Cardiac muscle cell (in vitro differentiated cells and primary cell): ENCODE measurements around the gene AGAP3. TPM values are rescaled to one million over a fixed set of nuclear protein-coding genes. Genes with fewer than 3 reads are reported as not detected.
A peak's percentile ranks its signal among the peaks of the same experiment; 100 is the strongest.

Source experiments
- DNase-seq, 2 donors: peaks; one replicate each; pipeline versions ENCODE4 v3.0.0 to v3.0.0-alpha.2; 2010 to 2017; ENCODE audit warnings: low read depth in 1 of 2, low spot score in 1 of 2
- H3K27ac ChIP-seq: fragments of 200-600 bp; sonication (generic); 2 replicates; pipeline ENCODE4 v1.5.1; 2016
- H3K27me3 ChIP-seq: fragments of 200-600 bp; sonication (generic); 2 replicates; pipeline ENCODE4 v1.6.0; 2016; ENCODE audit warnings: control low read depth
- H3K36me3 ChIP-seq: fragments of 200-600 bp; sonication (generic); 2 replicates; pipeline ENCODE4 v1.5.1; 2016; ENCODE audit warnings: control low read depth
- H3K4me1 ChIP-seq: fragments of 200-600 bp; sonication (generic); 2 replicates; pipeline ENCODE4 v1.8.1; 2017; ENCODE audit warnings: low read depth, mild to moderate bottlenecking, mixed run types
- H3K4me3 ChIP-seq: fragments of 200-600 bp; sonication (generic); 2 replicates; pipeline ENCODE4 v1.5.1; 2016; ENCODE audit warnings: mild to moderate bottlenecking
- H3K9me3 ChIP-seq: fragments of 200-600 bp; sonication (generic); 2 replicates; pipeline ENCODE4 v1.5.1; 2017; ENCODE audit warnings: low read depth, mild to moderate bottlenecking, control low read depth
- CTCF ChIP-seq: IDR thresholded peaks from 2 replicates; pipeline ENCODE4 v1.5.1; 2012; ENCODE audit warnings: low read depth, mild to moderate bottlenecking, low read length
- polyA plus RNA-seq: library from polyadenylated mRNA; unstranded; fragments of >200 nt; fragmentation: Nextera tagmentation; extraction: Ambion mirVana; gene quantifications from 2 replicates; pipeline ENCODE4 v1.2.1, GENCODE V29; 2016
- total RNA-seq: library from RNA; depleted of rRNA; stranded (reverse); fragments of >200 nt; gene quantifications from 2 replicates; pipeline ENCODE4 v1.2.3, GENCODE V29; 2016

AGAP3 gene
- total and polyA plus RNA-seq, 2 experiments from 2014 or later: 106 to 115 TPM

- peaks cover 22% of the 10 kb centered on the region for H3K4me1 ChIP-seq
- no peak for DNase-seq
- H3K36me3 ChIP-seq: no peaks in the 10 kb centered on the region
- no peak overlapping the region for H3K27ac ChIP-seq
- H3K27me3 ChIP-seq: no peaks in the 10 kb centered on the region
- H3K4me3 ChIP-seq: no peak overlapping the region
- TF ChIP-seq CTCF: no peak
- no peaks in the 10 kb centered on the region for H3K9me3 ChIP-seq
Measured at GRCh38 chr7:151089893-151090730, 3.8 kb downstream of the AGAP3 start.

- H3K36me3 ChIP-seq: no peaks in the 10 kb centered on the region
- DNase-seq: no peak
- no peaks in the 10 kb centered on the region for H3K9me3 ChIP-seq
- H3K4me3 ChIP-seq: no peak overlapping the region
- no peak overlapping the region for H3K27ac ChIP-seq
- TF ChIP-seq CTCF: no peak
- H3K4me1 ChIP-seq: peaks cover 19% of the 10 kb centered on the region
- no peaks in the 10 kb centered on the region for H3K27me3 ChIP-seq
Measured at GRCh38 chr7:151091003-151091402, 4.7 kb downstream of the AGAP3 start.

DNA sequence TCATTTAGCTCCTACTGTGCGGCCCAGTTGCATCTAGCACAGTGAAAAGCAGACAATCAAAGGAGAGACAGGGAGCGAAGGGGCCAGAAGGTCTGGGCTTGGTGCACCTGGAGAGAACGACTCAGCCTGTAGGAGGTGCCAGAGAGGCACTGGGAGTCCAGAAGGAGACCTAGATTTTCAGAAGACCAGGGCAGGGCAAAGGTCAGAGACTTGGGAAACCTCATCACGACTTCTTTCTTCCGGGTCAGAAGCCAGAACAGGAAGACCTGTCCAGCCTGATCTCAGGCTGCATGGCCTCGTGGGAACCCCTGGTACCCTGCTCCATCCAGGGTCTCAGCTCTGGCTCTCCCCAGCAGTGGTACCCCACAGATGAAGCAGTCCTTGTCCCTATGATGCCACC, 5.2 kb downstream of the AGAP3 start:
- peaks cover 19% of the 10 kb centered on the region for H3K4me1 ChIP-seq
- H3K4me3 ChIP-seq: no peak overlapping the region
- no peak overlapping the region for H3K27ac ChIP-seq
- no peak for DNase-seq
- H3K36me3 ChIP-seq: no peaks in the 10 kb centered on the region
- TF ChIP-seq CTCF: peak; percentile 61
- H3K9me3 ChIP-seq: no peaks in the 10 kb centered on the region
- H3K27me3 ChIP-seq: no peaks in the 10 kb centered on the region

DNA sequence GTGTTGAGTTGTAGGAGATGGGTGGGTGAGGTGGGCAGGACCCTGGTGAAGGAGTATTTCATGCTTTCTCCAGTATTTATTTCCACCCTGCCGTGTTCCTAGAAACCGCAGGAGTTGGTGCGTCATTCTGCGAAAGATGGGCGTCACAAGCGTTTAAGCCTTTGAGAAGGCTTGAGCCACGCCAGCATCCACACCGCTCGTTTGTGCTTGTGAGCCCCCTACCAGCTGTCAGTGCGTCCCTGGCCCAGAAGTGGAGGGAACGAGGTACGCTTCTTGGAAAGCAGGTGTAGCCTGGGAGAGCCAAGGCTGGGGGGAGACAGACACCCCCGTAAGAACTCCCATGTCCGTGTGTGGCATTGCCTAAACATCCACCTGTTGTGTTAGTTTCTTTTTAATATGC, 5.7 kb downstream of the AGAP3 start:
- Histone ChIP-seq H3K9me3 (no peaks in the 10 kb centered on the region), H3K27ac (no peak overlapping the region), H3K4me3 (no peak overlapping the region), H3K27me3 (no peaks in the 10 kb centered on the region), H3K36me3 (no peaks in the 10 kb centered on the region), H3K4me1 (peaks cover 19% of the 10 kb centered on the region)
- DNase-seq: no peak
- TF ChIP-seq CTCF: no peak

GRCh38 chr7:151093748-151094147, 7.5 kb downstream of the AGAP3 start:
- no peak overlapping the region for H3K4me3 ChIP-seq
- no peak for TF ChIP-seq CTCF
- H3K4me1 ChIP-seq: peaks cover 6% of the 10 kb centered on the region
- H3K27me3 ChIP-seq: no peaks in the 10 kb centered on the region
- DNase-seq: no peak
- no peaks in the 10 kb centered on the region for H3K9me3 ChIP-seq
- H3K27ac ChIP-seq: no peak overlapping the region
- no peaks in the 10 kb centered on the region for H3K36me3 ChIP-seq
